Ammon's horn (tissue), 1 donor: ENCODE measurements around the gene USP35.

Source experiments
- DNase-seq: peaks from one replicate; pipeline ENCODE4 v3.0.0-alpha.2; 2016; ENCODE audit warnings: low spot score

USP35 gene, protein sequence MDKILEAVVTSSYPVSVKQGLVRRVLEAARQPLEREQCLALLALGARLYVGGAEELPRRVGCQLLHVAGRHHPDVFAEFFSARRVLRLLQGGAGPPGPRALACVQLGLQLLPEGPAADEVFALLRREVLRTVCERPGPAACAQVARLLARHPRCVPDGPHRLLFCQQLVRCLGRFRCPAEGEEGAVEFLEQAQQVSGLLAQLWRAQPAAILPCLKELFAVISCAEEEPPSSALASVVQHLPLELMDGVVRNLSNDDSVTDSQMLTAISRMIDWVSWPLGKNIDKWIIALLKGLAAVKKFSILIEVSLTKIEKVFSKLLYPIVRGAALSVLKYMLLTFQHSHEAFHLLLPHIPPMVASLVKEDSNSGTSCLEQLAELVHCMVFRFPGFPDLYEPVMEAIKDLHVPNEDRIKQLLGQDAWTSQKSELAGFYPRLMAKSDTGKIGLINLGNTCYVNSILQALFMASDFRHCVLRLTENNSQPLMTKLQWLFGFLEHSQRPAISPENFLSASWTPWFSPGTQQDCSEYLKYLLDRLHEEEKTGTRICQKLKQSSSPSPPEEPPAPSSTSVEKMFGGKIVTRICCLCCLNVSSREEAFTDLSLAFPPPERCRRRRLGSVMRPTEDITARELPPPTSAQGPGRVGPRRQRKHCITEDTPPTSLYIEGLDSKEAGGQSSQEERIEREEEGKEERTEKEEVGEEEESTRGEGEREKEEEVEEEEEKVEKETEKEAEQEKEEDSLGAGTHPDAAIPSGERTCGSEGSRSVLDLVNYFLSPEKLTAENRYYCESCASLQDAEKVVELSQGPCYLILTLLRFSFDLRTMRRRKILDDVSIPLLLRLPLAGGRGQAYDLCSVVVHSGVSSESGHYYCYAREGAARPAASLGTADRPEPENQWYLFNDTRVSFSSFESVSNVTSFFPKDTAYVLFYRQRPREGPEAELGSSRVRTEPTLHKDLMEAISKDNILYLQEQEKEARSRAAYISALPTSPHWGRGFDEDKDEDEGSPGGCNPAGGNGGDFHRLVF

DNA sequence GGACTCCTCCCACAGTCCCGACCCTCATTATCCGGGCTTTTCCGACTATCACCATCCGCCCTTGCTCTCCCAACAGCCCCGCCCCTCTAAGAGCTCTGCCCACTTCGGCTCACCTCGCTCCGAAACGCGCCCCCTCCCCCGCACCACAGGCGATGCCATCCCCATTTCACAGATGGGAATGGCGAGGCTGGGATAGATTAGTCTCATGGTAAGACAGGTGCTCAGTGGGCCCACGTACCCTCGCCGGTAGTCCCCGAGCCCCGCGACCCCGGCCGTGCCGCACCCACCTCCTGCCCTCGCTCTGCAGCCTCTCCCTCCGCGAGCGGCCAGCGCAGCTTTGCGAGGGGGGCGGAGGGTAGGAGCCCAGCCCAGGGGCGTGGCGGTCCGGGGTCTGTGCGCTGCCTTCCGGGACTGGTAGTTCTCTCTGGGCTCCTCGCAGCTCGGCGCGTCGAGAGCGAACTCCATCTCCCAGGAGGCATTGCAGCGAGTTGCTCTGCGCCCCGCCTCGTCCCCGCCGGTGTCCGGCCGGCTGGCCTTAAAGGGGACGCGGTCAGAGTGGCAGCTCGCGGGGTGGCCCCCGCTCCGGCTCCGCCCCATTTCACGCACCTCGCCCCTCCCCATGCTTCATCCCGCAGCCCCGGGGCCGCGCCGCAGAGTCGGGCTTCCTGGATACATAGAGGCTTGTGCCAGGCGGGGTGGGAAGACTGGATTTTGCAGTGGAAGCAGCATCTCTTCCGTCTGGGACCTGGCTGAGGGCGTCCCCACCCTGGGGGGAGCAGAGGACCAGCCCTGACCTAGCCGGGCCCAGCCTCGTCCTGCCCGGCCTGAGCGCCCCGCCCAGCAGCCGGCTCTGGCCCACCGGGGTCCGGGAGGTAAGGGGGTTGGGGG, at the start of gene USP35, which contains the start of gene KCTD21:
USP35 (plus strand) TSS at position 634 of the 888 bp plus-strand sequence. CDS start 7,327 bp downstream, outside the sequence.
KCTD21 (minus strand) TSS at position 341 of the 888 bp plus-strand sequence. CDS start 14,072 bp downstream, outside the sequence.
- peak; percentile 99 for DNase-seq

DNA sequence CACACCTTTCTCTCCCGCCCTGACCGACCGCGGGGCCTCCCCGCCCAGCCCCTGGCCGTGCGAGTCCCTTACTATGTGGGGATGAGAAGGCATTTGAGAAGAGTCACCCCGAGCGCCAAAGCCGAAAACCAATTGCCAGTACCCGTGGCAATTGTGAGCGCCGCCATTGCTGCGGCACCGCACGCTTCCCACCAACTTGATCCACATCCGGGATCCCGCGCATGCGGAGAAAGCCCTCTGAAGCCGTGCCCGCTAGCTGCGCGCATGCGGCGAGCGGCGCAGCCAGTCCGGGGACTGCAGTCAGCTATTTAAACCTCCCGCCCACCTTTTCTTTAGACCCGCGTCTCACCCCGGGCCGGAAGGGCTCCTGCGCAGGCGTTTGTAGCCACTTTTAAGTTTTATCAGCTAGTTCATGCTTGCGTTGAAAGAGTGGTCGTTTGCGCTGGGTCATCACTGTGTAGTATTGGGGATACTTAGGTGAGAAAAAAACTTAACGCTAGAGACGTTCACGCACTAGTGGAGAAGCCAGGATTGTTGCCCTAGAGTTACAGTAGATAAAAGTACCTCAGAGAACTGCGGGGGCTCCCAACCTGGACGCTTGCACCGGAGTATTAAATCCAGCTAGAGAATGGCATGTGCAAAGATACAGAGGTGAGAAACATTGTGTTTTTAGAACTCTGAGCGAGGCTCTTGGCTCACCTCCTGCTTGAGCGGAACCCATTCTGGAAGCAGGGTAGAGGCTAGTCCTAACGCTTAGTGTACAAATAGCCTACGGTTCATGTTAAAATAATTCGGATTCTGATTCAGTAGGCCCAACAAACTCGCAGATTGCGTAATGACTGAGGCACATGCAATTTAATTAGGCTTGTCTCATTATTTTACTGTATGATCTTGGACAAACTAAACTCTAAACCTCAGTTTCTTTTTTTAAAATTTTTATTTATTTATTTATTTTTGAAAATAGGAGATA, 49.0 kb upstream of the USP35 start, which contains the start of gene ALG8:
ALG8 (minus strand) TSS at position 205 of the 970 bp plus-strand sequence; CDS start at position 167, 38 bp downstream.
- DNase-seq, result peak; percentile 95

DNA sequence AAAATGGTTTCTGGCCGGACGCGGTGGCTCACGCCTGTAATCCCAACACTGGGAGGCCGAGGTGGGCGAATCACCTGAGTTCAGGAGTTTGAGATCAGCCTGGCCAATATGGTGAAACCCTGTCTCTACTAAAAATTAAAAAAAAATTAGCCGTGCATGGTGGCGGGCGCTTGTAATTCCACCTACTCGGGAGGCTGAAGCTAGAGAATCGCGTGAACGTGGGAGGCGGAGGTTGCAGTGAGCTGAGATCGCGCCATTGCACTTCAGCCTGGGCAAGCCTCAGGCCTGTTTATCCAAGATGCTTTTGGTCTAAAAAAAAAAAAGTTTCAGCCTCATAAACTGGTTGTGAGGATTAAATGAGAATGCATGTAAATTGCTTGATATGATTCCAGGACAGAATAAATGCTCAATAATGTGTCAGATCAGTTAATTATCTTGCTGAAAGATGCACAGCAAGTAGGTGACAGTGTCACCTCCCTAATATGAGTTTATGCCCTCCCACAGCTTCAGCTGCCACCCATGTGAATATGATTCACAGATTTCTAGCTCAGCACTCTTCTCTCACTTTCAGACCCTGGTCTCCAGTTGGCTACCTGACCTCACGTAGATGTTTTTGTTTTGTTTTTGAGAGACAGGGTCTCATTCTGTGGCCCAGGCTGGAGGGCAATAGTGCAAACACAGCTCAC, 48.2 kb upstream of the USP35 start:
- DNase-seq, result no peak

DNA sequence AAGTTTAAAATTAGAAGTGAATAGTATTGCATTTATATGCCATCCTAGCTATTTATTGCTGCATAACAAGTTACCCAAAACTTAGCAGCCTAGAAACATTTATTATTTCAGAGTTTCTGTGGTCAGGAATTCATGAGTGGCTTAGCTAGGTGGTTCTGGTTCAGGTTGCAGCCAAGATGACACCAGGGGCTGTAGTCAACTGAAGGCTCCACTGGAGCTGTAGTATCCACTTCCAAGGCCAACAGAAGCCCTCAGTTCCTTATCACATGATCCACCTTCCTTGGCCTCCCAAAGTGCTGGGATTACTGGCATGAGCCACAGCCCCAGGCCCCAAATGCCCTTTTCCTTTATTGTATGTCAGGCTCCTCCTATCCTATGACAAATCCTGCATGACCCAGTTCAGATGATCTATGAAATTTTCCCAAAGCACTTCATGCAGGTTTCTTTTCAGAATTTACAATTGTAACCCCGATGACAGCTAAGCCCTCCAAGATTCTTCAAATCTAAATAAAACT, 43.2 kb upstream of the USP35 start:
- no peak for DNase-seq

DNA sequence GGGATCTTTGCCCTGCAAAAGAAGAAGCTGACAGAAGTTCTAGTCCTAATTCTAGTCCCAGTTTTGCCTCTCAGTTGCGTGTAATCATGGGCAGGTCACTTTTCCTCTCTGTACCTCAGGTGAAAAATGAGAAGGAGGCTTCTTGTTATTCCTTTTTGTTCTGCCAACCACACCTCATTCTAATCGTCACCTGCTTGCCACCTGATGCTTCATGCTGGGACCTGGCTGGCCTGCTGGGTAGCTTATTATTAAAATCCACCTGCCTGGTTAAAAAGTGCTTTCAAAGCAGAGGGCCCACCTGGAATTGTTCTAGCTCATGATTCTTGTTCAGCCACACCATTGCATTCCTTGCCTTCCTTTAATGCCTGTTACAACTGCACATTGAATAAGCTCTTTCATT, 40.9 kb upstream of the USP35 start:
- no peak for DNase-seq

DNA sequence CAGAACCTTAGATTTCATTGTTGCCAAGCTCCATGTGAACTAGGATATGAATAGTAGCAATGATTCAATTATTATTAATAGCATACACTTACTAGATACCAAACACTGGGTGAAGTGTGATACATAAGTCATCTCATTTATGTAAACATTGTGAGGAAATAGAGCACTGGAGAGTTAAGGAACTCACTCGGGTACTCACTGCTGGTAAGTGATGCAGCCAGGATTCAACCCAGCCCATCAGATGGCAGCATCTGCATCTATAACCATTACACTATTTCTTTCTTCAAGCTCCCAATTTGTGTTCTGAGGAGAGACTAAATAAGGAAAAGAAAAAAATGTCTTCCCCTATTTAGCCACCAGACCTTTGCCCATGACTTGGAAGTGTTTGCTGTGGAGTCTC, 39.1 kb upstream of the USP35 start:
- DNase-seq, result peak; percentile 69

DNA sequence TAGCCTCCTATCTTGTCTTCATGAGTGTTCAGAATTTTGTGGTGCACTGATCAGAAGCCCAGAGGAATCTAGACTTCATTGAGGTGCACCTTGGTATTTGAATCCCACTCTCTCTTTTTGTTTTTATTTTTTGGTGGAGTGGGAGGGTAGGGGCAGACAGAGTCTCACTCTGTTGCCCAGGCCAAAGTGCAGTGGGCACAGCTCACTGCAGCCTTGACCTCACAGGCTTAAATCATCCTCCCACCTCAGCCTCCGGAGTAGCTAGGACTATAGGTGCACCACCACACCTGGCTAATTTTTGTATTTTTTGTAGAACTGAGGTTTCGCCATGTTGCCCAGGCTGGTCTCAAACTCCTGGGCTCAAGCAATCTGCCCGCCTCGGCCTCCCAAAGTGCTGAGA, 38.4 kb upstream of the USP35 start:
- DNase-seq, result no peak

DNA sequence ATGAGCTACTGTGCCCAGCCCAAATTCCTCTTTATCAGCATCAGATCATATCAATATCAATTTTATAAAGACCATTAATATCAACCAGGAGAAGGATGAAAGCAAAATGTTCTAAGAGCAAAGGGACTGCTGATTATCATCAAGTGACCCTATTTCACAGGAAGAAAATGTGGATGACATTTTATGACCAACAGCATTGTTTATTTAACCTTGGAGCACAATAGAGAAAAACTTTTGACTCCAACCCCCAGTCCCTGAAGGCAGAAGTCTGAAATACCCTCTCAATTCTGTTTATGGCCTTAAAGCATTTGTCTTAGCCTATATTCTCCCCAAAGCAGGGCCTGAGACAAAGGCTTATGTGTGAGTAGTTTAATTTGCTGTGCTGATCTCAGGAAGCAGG, 38.0 kb upstream of the USP35 start:
- DNase-seq, result no peak

DNA sequence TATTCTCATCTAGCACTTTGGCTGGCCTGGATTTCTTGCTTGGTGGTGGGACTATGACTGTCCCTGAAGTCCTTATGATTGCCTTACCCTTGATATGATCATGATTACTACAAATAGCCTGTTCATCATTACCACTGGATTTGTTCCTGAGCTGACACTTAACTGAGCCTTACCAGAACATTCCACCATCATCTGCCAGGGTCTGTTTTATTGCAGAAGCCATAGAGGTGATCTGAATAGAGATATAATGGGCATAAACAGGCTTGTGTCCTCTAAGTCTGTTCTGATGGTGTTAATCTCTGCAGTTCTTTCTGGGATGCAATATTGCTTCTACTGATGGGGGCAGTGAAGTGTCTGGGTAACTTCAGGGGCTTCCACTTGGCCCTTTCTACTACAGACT, 36.9 kb upstream of the USP35 start:
- no peak for DNase-seq

DNA sequence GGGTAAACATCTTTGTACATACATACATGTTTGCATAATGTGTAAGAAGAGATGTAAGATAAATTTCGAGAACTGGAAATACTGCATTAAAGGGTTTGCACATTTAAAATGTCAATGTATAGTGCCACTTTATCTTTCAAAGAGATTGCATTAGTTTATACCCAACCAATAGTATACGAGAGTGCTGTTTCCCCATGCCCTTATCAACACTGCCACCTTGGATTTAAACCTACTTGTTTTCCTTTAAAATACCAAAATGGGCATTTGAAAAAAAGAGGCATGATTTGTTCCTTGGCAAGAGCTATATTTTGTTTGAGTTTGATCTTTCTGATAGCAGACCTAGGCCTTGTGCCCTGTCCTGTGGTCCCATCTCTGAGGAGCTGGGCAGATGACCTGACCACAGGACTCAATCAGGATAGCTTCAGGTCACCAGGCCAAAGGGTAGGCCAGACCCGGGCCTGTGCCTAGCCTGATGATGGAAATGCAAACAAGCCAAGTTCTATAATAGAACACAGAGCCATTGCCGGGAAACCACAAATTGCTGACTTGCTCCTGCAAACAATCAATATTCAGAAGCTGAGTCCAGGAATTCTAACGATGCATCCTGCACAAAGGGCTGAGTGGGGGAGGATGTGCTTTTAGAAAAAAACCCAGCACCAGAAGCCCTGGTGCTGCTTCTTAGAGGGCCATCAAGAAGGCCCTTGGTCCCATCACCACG, 32.4 kb upstream of the USP35 start:
- DNase-seq, result no peak

DNA sequence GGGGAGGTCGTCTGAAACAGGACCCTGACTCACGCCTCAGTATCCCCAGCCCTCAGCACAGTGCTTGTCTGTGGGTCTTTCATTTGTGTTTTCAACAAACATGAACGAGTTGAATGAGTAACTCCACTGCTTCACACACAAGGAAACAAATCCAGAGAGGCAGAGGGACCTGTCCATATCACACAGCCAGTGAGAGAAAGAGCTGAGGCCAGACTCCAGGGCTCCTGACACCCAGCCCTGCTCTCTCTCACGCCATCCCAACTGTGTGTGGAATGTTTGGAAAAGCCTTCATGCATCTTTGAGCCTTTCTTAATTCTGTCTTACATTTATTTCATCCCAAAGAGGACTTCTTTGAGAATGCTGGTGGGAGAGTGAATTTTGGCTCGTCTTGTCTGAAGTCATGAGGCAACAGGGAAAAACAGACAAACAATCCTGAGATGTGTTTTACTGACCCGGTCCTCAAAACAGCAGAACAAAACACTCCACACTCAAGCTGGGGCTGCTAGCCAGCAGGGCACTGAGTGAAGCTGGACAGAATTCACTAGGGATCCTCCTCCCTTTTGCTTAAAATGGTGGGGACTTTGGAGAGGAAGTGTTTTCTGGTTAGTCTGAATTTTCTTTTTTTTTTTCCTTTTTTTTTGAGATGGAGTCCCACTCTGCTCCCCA, 29.6 kb upstream of the USP35 start:
- DNase-seq, result peak; percentile 22

DNA sequence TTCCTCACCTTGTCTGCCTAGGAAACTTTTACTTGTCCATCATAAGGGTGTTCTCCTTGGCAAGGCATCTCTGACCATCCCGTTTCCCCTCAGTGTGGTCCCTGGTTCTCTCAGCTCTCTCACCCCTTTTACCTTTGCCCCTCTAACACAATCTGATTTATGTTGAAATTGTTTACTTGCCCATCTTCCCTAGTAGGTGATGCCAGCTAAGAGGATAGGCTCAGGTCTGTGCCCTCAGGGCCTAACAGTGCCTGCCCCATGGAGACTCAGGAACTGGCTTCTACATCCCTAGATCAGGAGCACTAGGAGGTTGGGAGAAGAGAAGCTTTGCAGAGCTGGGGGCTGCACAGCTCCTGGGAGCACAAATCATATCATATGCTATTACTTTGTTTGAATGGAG, 28.2 kb upstream of the USP35 start:
- DNase-seq, result no peak

DNA sequence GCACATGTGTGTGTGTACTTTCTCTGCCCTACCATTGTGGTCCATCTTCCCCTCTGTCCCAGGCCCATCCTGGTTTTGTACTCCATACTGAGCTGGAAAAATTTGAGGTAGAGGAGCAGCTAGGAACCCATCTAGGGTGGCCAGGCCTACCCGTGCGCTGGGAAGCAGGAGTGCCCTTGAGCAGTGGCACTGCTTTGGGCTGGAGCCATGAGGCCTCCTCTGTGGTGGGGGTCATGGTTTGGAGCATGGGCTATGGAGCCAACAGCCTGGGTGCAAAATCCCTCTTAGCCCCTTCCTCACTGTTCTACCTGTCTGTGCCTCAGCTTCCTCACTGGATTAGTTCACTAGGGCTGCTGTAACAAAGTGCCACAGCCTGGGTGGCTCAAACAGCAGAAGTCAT, 27.4 kb upstream of the USP35 start:
- no peak for DNase-seq

DNA sequence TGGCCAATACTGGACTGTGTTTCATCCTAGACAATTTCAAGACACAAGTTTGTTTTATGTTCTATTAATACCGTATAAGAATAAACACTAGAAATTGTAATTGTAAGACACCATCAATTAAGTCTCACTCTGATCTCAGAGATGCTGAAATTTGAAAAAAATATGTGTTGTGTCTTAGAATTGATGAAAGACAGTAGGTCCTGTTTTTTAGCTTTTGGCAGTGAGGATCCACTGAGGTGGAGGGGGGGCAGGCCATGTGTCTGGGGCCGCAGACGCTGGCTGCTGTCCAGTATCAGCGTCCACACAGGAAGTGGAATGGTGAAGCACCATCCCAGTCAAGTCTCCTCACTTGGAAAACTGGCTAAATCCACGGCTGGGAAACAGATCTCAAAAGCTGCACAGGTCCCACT, 26.8 kb upstream of the USP35 start:
- DNase-seq, result no peak

DNA sequence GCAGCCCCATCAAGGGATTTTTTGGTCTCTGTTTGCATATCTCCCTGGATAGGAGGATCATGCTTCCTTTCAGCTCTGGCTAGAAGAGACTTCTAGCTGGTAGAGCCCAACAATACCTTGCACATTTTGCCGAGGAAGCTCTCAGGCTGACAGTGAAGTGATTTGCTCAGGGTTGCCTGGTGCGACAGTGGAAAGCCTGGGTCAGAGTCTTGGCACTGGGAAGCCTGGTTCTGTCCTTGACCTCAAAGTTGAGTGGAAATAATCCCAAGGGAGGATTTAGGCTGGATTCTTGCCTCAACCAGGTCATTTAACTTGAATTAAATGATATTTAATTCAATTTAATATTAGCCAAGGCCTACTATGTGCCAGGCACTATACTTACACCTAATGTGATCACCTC, 24.9 kb upstream of the USP35 start:
- no peak for DNase-seq

DNA sequence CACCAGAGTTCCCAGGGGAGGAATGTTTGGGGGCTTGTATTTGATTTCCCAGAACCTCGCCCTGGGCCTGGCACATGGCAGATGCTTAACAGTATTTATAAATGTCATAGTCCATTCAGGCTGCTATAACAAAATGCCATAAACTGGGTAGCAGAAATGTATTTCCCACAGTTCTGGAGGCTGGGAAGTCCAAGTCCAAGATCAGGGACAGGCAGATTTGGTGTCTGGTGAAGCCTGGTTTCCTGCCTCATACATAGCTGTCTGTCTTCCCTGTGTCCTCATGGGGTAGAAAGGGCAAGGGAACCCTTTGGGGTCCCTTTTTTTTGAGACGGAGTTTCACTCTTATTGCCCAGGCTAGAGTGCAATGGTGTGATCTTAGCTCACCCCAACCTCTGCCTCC, 24.2 kb upstream of the USP35 start:
- no peak for DNase-seq

DNA sequence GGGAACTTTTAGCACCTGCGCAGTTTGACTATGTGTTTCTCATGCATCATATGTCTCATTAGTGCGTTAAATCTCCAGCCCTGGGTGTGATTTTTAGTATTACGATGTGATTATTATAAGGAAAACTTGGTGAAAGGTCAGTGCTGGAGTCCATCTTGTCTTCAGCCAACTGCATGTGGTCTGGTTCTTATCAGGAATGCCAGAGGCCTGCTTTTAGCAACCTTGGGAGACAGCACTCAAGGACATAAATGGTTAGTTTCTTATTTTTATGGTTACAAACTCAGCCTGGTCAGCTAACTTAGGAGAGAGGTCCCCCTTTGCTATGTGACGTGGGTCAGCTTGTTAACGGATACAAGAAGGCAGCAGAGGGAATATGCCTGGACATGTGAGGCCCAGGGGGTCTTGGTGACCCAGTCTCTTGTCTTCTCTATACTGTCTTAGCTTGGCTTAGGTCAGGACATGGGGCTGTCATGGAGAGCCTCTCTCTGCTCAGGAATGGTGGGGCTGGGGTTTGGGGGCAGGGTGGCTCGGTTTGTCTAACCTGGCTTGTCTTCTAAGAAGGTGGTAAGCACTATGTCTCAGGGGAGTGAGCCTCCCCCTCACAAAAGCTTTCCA, 21.8 kb upstream of the USP35 start:
- DNase-seq, result no peak
